WTC11 (cell line): ENCODE data around the gene CDK18. TPM values are rescaled to one million over a fixed set of nuclear protein-coding genes. Genes with fewer than 3 reads are reported as not detected.

Source experiments
- ATAC-seq: fragments of 200-7000 bp; cut with Tn5 transposase; 2 replicates; pipeline ENCODE4 v1.10.0; 2021; ENCODE audit warnings: mild to moderate bottlenecking, moderate library complexity
- CTCF ChIA-PET: fragments of 300-600 bp; sonication (Branson Sonifier 250); formaldehyde crosslinking; loops from one replicate; lab custom pipeline; 2021; ENCODE audit warnings: antibody characterized with exemption; lab: Charles Lee
- POLR2A ChIA-PET: fragments of 350-600 bp; sonication (Branson Sonifier 250); formaldehyde crosslinking; loops from one replicate; lab custom pipeline; 2021; ENCODE audit warnings: antibody characterized with exemption; lab: Charles Lee
- DNase-seq: peaks from one replicate; pipeline ENCODE4 v3.0.0; 2021; ENCODE audit warnings: low spot score
- H3K27ac Mint-ChIP-seq: 2 replicates; pipeline ENCODE4 v1.8.0; 2021; ENCODE audit warnings: mixed read lengths
- H3K27me3 Mint-ChIP-seq: 2 replicates; pipeline ENCODE4 v1.8.0; 2021; ENCODE audit warnings: low read depth, mild to moderate bottlenecking, moderate library complexity, mixed read lengths
- H3K36me3 Mint-ChIP-seq: 2 replicates; pipeline ENCODE4 v1.8.0; 2021; ENCODE audit warnings: mixed read lengths
- H3K4me1 Mint-ChIP-seq: 2 replicates; pipeline ENCODE4 v1.8.0; 2022; ENCODE audit warnings: mixed read lengths
- H3K4me3 Mint-ChIP-seq: 2 replicates; pipeline ENCODE4 v1.8.0; 2021; ENCODE audit warnings: mild to moderate bottlenecking, moderate library complexity, mixed read lengths
- H3K9me3 Mint-ChIP-seq: 2 replicates; pipeline ENCODE4 v1.8.0; 2021; ENCODE audit warnings: mixed read lengths
- AR ChIP-seq: fragments of 250-450 bp; sonication (Bioruptor Pico); IDR thresholded peaks from 2 replicates; pipeline ENCODE4 v1.9.0; 2021; ENCODE audit warnings: mild to moderate bottlenecking
- ATF3 ChIP-seq: sonication (generic); formaldehyde crosslinking; conservative IDR thresholded peaks from 2 replicates; pipeline ENCODE4 v1.8.1; 2022; ENCODE audit warnings: mild to moderate bottlenecking, missing genetic modification reagents
- CREB1 ChIP-seq: sonication (generic); formaldehyde crosslinking; IDR thresholded peaks from 2 replicates; pipeline ENCODE4 v1.8.0; 2023; ENCODE audit warnings: mild to moderate bottlenecking, missing genetic modification reagents
- ERG ChIP-seq: fragments of 250-450 bp; sonication (Bioruptor Pico); IDR thresholded peaks from 2 replicates; pipeline ENCODE4 v1.8.0; 2021; ENCODE audit warnings: mild to moderate bottlenecking
- ETV6 ChIP-seq: sonication (generic); formaldehyde crosslinking; IDR thresholded peaks from 2 replicates; pipeline ENCODE4 v1.8.1; 2022; ENCODE audit warnings: mild to moderate bottlenecking, missing genetic modification reagents
- FOXJ3 ChIP-seq: sonication (generic); formaldehyde crosslinking; IDR thresholded peaks from 2 replicates; pipeline ENCODE4 v1.9.0; 2021; ENCODE audit warnings: missing genetic modification reagents, mild to moderate bottlenecking, borderline replicate concordance
- IRF1 ChIP-seq: sonication (generic); formaldehyde crosslinking; IDR thresholded peaks from 2 replicates; pipeline ENCODE4 v1.8.0; 2023; ENCODE audit warnings: missing genetic modification reagents
- JUN ChIP-seq: sonication (generic); formaldehyde crosslinking; IDR thresholded peaks from 2 replicates; pipeline ENCODE4 v1.8.0; 2023; ENCODE audit warnings: mild to moderate bottlenecking, missing genetic modification reagents
- MYBL2 ChIP-seq: sonication (generic); formaldehyde crosslinking; IDR thresholded peaks from 2 replicates; pipeline ENCODE4 v1.8.1; 2023; ENCODE audit warnings: mild to moderate bottlenecking, moderate library complexity, missing genetic modification reagents
- NFYB ChIP-seq: sonication (generic); formaldehyde crosslinking; conservative IDR thresholded peaks from 2 replicates; pipeline ENCODE4 v1.8.0; 2022; ENCODE audit warnings: low read depth, missing genetic modification reagents
- NR3C1 ChIP-seq: sonication (generic); formaldehyde crosslinking; conservative IDR thresholded peaks from 2 replicates; pipeline ENCODE4 v1.8.1; 2023; ENCODE audit warnings: low read depth, mild to moderate bottlenecking, missing genetic modification reagents
- SMAD3 ChIP-seq: sonication (generic); formaldehyde crosslinking; IDR thresholded peaks from 2 replicates; pipeline ENCODE4 v1.8.0; 2022; ENCODE audit warnings: missing genetic modification reagents, mild to moderate bottlenecking, borderline replicate concordance
- SP1 ChIP-seq: sonication (generic); formaldehyde crosslinking; conservative IDR thresholded peaks from 2 replicates; pipeline ENCODE4 v1.8.1; 2022; ENCODE audit warnings: missing genetic modification reagents
- TEAD1 ChIP-seq: sonication (generic); formaldehyde crosslinking; IDR thresholded peaks from 2 replicates; pipeline ENCODE4 v1.8.0; 2022; ENCODE audit warnings: mild to moderate bottlenecking, missing genetic modification reagents
- total RNA-seq: library from RNA; stranded (reverse); gene quantifications from 3 replicates; pipeline ENCODE4 v1.2.3, GENCODE V29; 2021
- TF ChIP-seq, protein P1 (sequence below): sonication (generic); formaldehyde crosslinking; IDR thresholded peaks from 2 replicates; pipeline ENCODE4 v1.8.1; 2022; ENCODE audit warnings: missing genetic modification reagents, borderline replicate concordance
- TF ChIP-seq, protein P2 (sequence below): sonication (generic); formaldehyde crosslinking; IDR thresholded peaks from 2 replicates; pipeline ENCODE4 v1.8.1; 2023; ENCODE audit warnings: mild to moderate bottlenecking, missing genetic modification reagents
- TF ChIP-seq, protein P3 (sequence below): sonication (generic); formaldehyde crosslinking; IDR thresholded peaks from 2 replicates; pipeline ENCODE4 v1.8.1; 2022; ENCODE audit warnings: mild to moderate bottlenecking, moderate library complexity, missing genetic modification reagents
- TF ChIP-seq, protein P4 (sequence below): fragments of 250-450 bp; sonication (Bioruptor Pico); IDR thresholded peaks from 2 replicates; pipeline ENCODE4 v2.1.2; 2022; ENCODE audit warnings: mild to moderate bottlenecking, moderate library complexity

The CDK18 gene
- total RNA-seq, 1 experiment from 2014 or later, result 71.9 TPM

DNA sequence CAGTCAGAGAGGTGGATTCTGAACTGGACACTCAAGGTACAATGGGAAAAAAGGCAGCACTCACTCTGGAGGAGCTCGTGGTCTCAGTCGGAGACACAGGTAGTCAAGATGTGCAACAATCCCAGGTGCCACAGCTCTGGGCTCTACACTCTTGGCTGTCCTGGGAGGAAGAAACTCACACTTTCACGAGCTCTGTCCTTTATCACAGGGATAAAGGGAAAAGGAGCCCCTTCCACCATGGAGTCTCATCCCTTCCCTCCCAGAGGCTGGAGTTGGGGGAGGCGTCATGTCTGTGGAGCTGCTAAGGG, 20.3 kb downstream of the CDK18 start:
- H3K27me3 Mint-ChIP-seq, result no peaks in the 10 kb centered on the region; the same call in none of the 2 replicates
- no peak overlapping the region for H3K4me3 Mint-ChIP-seq
- H3K36me3 Mint-ChIP-seq, result peaks cover 17% of the 10 kb centered on the region
- H3K9me3 Mint-ChIP-seq, result no peaks in the 10 kb centered on the region
- peaks cover 43% of the 10 kb centered on the region for H3K4me1 Mint-ChIP-seq
- ATAC-seq, result no peak
- no peak for DNase-seq
- H3K27ac Mint-ChIP-seq, result no peak overlapping the region
- POLR2A ChIA-PET, result interaction anchor here (1.3 to 3.0 kb wide), 4 partner anchors 32 to 69 kb away, joined by 5 to 11 read pairs (median 8); partner anchors contain the start of gene BLACAT1
- CTCF ChIA-PET, result interaction anchor here (0.6 to 14.5 kb wide), 58 partner anchors 10 to 267 kb away, joined by 3 to 613 read pairs (median 8); partner anchors contain the start of genes CDK18, ELK4, KLHDC8A and NUAK2
- TF ChIP-seq FOXJ3 (CRISPR knock-in tag) (no peak), ERG (no peak), TEAD1 (no peak), JUN (CRISPR knock-in tag) (no peak), CREB1 (CRISPR knock-in tag) (no peak), SMAD3 (CRISPR knock-in tag) (no peak), MYBL2 (no peak), AR (CRISPR knock-in tag) (no peak), IRF1 (CRISPR knock-in tag) (no peak)
- TF ChIP-seq, protein P1, sequence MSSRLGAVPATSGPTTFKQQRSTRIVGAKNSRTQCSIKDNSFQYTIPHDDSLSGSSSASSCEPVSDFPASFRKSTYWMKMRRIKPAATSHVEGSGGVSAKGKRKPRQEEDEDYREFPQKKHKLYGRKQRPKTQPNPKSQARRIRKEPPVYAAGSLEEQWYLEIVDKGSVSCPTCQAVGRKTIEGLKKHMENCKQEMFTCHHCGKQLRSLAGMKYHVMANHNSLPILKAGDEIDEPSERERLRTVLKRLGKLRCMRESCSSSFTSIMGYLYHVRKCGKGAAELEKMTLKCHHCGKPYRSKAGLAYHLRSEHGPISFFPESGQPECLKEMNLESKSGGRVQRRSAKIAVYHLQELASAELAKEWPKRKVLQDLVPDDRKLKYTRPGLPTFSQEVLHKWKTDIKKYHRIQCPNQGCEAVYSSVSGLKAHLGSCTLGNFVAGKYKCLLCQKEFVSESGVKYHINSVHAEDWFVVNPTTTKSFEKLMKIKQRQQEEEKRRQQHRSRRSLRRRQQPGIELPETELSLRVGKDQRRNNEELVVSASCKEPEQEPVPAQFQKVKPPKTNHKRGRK, result no peak
- TF ChIP-seq, all 79 proteins: peak for 0

GRCh38 chr1:205525495-205526285, 21.2 kb downstream of the CDK18 start:
- CTCF ChIA-PET, result interaction anchor here (0.9 to 14.5 kb wide), 11 partner anchors 9 to 172 kb away, joined by 3 to 613 read pairs (median 28); a partner anchor contains a TSS
- POLR2A ChIA-PET, result no interaction called here
- no peak overlapping the region for H3K4me3 Mint-ChIP-seq
- TF ChIP-seq, protein P2, sequence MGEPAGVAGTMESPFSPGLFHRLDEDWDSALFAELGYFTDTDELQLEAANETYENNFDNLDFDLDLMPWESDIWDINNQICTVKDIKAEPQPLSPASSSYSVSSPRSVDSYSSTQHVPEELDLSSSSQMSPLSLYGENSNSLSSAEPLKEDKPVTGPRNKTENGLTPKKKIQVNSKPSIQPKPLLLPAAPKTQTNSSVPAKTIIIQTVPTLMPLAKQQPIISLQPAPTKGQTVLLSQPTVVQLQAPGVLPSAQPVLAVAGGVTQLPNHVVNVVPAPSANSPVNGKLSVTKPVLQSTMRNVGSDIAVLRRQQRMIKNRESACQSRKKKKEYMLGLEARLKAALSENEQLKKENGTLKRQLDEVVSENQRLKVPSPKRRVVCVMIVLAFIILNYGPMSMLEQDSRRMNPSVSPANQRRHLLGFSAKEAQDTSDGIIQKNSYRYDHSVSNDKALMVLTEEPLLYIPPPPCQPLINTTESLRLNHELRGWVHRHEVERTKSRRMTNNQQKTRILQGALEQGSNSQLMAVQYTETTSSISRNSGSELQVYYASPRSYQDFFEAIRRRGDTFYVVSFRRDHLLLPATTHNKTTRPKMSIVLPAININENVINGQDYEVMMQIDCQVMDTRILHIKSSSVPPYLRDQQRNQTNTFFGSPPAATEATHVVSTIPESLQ (CRISPR knock-in tag), result no peak
- TF ChIP-seq TEAD1 (no peak), IRF1 (CRISPR knock-in tag) (no peak), SP1 (no peak), ERG (no peak), NR3C1 (CRISPR knock-in tag) (no peak), ATF3 (CRISPR knock-in tag) (no peak), ETV6 (CRISPR knock-in tag) (no peak), NFYB (no peak)
- TF ChIP-seq, protein P3, sequence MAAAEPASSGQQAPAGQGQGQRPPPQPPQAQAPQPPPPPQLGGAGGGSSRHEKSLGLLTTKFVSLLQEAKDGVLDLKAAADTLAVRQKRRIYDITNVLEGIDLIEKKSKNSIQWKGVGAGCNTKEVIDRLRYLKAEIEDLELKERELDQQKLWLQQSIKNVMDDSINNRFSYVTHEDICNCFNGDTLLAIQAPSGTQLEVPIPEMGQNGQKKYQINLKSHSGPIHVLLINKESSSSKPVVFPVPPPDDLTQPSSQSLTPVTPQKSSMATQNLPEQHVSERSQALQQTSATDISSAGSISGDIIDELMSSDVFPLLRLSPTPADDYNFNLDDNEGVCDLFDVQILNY (CRISPR knock-in tag), result no peak
- TF ChIP-seq, protein P4, sequence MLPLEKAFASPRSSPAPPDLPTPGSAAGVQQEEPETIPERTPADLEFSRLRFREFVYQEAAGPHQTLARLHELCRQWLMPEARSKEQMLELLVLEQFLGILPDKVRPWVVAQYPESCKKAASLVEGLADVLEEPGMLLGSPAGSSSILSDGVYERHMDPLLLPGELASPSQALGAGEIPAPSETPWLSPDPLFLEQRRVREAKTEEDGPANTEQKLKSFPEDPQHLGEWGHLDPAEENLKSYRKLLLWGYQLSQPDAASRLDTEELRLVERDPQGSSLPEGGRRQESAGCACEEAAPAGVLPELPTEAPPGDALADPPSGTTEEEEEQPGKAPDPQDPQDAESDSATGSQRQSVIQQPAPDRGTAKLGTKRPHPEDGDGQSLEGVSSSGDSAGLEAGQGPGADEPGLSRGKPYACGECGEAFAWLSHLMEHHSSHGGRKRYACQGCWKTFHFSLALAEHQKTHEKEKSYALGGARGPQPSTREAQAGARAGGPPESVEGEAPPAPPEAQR, result no peak

More at GRCh38 chr1:205525495-205526285, 21.2 kb downstream of the CDK18 start:
- no peak overlapping the region for H3K27ac Mint-ChIP-seq
- peaks cover 26% of the 10 kb centered on the region for H3K36me3 Mint-ChIP-seq
- ATAC-seq (no peak), DNase-seq (no peak)
- H3K27me3 Mint-ChIP-seq, result no peaks in the 10 kb centered on the region; the same call in 1 of the 2 replicates
- H3K4me1 Mint-ChIP-seq, result peaks cover 37% of the 10 kb centered on the region
- no peaks in the 10 kb centered on the region for H3K9me3 Mint-ChIP-seq
